Endothelial cell (in vitro differentiated cells): ENCODE data around the gene CALML3. TPM values are rescaled to one million over a fixed set of nuclear protein-coding genes. Genes with fewer than 3 reads are reported as not detected.

ENCODE experiments used
- DNase-seq: peaks from one replicate; pipeline ENCODE4 v3.0.0; 2021; ENCODE audit warnings: low spot score
- H3K27ac Mint-ChIP-seq: one replicate; pipeline ENCODE4 v1.8.0; 2021; ENCODE audit warnings: mixed read lengths, inconsistent platforms; ENCODE audit not compliant: unreplicated experiment
- H3K27me3 Mint-ChIP-seq: one replicate; pipeline ENCODE4 v1.8.0; 2021; ENCODE audit warnings: mild to moderate bottlenecking, moderate library complexity, mixed read lengths, inconsistent platforms; ENCODE audit not compliant: unreplicated experiment
- H3K36me3 Mint-ChIP-seq: one replicate; pipeline ENCODE4 v1.8.0; 2021; ENCODE audit warnings: mild to moderate bottlenecking, low read depth, mixed read lengths, inconsistent platforms; ENCODE audit not compliant: unreplicated experiment
- H3K4me1 Mint-ChIP-seq: one replicate; pipeline ENCODE4 v1.8.0; 2021; ENCODE audit warnings: mild to moderate bottlenecking, mixed read lengths, inconsistent platforms; ENCODE audit not compliant: unreplicated experiment
- H3K4me3 Mint-ChIP-seq: one replicate; pipeline ENCODE4 v1.8.0; 2021; ENCODE audit warnings: mild to moderate bottlenecking, mixed read lengths, inconsistent platforms; ENCODE audit not compliant: unreplicated experiment
- H3K9me3 Mint-ChIP-seq: one replicate; pipeline ENCODE4 v1.8.0; 2021; ENCODE audit warnings: mixed read lengths, inconsistent platforms; ENCODE audit not compliant: unreplicated experiment
- CTCF ChIP-seq: fragments of 200-600 bp; sonication (generic); IDR thresholded peaks from one replicate; pipeline ENCODE4 v1.5.0; 2021; ENCODE audit warnings: antibody characterized with exemption; ENCODE audit not compliant: unreplicated experiment
- total RNA-seq: library from RNA; stranded (reverse); fragmentation: NEBNext Ultra II Directional; extraction: Animal tissue kit (Norgen Biotek cat#: 25700); gene quantifications from one replicate; pipeline ENCODE4 v1.2.1, GENCODE V29; 2021; ENCODE audit not compliant: unreplicated experiment

The CALML3 gene
- total RNA-seq, 1 donor from 2014 or later, result not detected

GRCh38 chr10:5508161-5508604, 16.6 kb upstream of the CALML3 start:
- Mint-ChIP-seq H3K4me3 (no peak overlapping the region), H3K4me1 (peaks cover 18% of the 10 kb centered on the region), H3K27ac (no peak overlapping the region), H3K27me3 (peaks cover 7% of the 10 kb centered on the region), H3K9me3 (no peaks in the 10 kb centered on the region), H3K36me3 (peaks cover 4% of the 10 kb centered on the region)
- TF ChIP-seq CTCF, result no peak
- no peak for DNase-seq

GRCh38 chr10:5508786-5509185, 16.0 kb upstream of the CALML3 start:
- H3K4me1 Mint-ChIP-seq, result peaks cover 19% of the 10 kb centered on the region
- peaks cover 4% of the 10 kb centered on the region for H3K36me3 Mint-ChIP-seq

DNA sequence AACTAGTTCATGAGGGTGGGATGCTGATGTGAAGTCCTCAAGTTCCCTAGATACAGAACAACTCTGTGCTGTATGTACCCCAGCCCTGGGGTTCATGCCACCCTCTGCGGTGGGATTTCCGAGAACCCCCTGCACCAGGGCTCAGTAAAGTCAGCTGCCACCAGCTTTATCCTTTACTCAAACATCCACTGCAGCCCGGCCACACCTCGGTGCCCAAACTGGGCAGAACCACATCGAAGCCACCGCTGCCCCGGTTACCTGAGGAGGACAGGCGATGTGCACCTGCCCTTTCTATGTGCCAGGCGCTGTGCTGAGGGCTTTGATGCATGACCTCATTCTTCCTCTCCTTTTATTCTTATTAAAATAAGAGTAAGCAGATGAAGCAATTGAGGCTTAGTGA, 15.5 kb upstream of the CALML3 start:
- no peak for DNase-seq
- Mint-ChIP-seq H3K9me3 (no peaks in the 10 kb centered on the region), H3K27ac (no peak overlapping the region), H3K4me3 (no peak overlapping the region), H3K27me3 (peaks cover 9% of the 10 kb centered on the region), H3K36me3 (peaks cover 4% of the 10 kb centered on the region), H3K4me1 (peaks cover 19% of the 10 kb centered on the region)
- TF ChIP-seq CTCF, result no peak

More at GRCh38 chr10:5508786-5509185, 16.0 kb upstream of the CALML3 start:
- no peak for TF ChIP-seq CTCF
- H3K4me3 Mint-ChIP-seq, result peak overlapping the region; percentile 9
- H3K27me3 Mint-ChIP-seq, result peaks cover 10% of the 10 kb centered on the region
- no peaks in the 10 kb centered on the region for H3K9me3 Mint-ChIP-seq
- no peak for DNase-seq
- H3K27ac Mint-ChIP-seq, result peak overlapping the region; percentile 10

DNA sequence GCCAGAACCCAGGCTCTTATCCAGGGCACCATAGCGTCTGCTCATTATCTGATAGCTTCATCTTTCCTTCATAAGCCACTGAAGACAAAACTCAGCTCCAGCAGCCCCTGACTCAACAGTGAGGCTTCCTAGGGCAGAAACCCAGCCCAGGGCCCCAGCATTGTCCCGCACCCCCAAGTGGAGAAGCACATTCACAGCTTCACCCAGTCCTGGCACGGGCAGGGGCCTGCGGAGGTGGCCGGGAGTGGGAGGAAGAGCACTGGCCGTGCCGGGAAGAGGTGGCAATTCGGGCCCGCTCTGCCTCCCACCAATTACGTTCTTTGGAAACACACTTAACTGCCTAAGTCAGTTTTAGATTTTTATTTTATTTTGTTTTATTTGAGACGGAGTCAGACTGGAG, 15.1 kb upstream of the CALML3 start:
- H3K36me3 Mint-ChIP-seq, result peaks cover 4% of the 10 kb centered on the region
- H3K27ac Mint-ChIP-seq, result no peak overlapping the region
- peaks cover 9% of the 10 kb centered on the region for H3K27me3 Mint-ChIP-seq
- DNase-seq, result no peak
- no peak overlapping the region for H3K4me3 Mint-ChIP-seq
- H3K9me3 Mint-ChIP-seq, result no peaks in the 10 kb centered on the region
- TF ChIP-seq CTCF, result no peak
- peaks cover 19% of the 10 kb centered on the region for H3K4me1 Mint-ChIP-seq

- DNase-seq, result no peak
- peaks cover 9% of the 10 kb centered on the region for H3K27me3 Mint-ChIP-seq
- no peaks in the 10 kb centered on the region for H3K9me3 Mint-ChIP-seq
- no peak for TF ChIP-seq CTCF
- H3K4me3 Mint-ChIP-seq, result no peak overlapping the region
- peaks cover 4% of the 10 kb centered on the region for H3K36me3 Mint-ChIP-seq
- no peak overlapping the region for H3K27ac Mint-ChIP-seq
- H3K4me1 Mint-ChIP-seq, result peaks cover 19% of the 10 kb centered on the region
These were observed 14.3 kb upstream of the CALML3 start for GRCh38 chr10:5510281-5511072.
